H7 (cell line): ENCODE results near the gene GPRIN3. TPM values are rescaled to one million over a fixed set of nuclear protein-coding genes. Genes with fewer than 3 reads are reported as not detected.

Source experiments
- DNase-seq: peaks from one replicate; pipeline ENCODE4 v3.0.0; 2012
- H3K27me3 ChIP-seq: 2 replicates; pipeline ENCODE4 v1.6.0; 2011; ENCODE audit warnings: mild to moderate bottlenecking, low read length; ENCODE audit not compliant: control insufficient read depth, insufficient read depth
- H3K36me3 ChIP-seq: replicated peaks from 2 replicates; pipeline ENCODE4 v1.5.1; 2011; ENCODE audit warnings: low read length; ENCODE audit not compliant: control insufficient read depth, insufficient read depth
- H3K4me3 ChIP-seq: 2 replicates; pipeline ENCODE4 v1.5.1; 2011; ENCODE audit warnings: low read depth, mild to moderate bottlenecking, control low read depth, low read length, moderate library complexity; ENCODE audit not compliant: insufficient read depth
- total RNA-seq: library from RNA; depleted of rRNA; stranded (reverse); fragments of >200 nt; shearing (Covaris generic); gene quantifications from 2 replicates; pipeline ENCODE4 v1.2.3, GENCODE V29; 2014

The GPRIN3 gene
- total RNA-seq, 1 experiment from 2014 or later: 0.42 TPM

DNA sequence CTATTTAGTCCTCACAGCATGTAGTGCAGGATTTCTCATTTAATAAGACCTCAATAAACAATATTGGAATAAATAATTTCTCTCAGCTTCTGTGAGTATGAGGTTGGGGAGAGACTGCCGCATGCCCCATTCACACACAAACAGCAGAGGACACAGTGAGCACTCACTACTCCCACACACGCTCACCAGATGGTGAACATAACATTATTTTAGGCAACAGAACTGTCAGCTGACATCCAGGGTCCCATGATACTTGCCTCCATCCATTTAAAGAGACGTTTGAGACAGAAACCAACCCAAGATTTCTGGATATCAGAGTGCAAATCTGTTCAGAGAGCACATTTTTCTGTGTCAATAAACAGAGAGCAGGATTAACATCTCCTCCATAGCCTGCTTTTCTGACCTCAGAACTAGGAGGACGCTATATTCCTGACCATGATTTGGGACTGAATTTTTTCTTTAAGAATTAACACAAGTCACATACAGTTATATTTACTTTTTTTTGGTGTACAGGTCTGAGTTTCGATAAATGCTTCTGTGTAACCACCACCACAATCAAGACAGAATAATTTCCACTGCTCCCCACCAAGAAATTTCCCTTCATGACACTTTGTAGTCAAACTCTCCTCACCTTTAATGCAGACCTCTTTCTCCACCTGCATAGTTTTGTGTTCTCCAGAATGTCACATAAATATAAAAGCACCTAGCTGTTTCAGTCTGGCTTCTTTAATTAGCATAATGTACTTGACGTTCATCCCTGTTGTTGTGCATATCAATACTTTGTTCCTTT, 16.7 kb downstream of the GPRIN3 start:
- Histone ChIP-seq H3K27me3 (no peaks in the 10 kb centered on the region), H3K36me3 (no peaks in the 10 kb centered on the region), H3K4me3 (no peak overlapping the region)
- no peak for DNase-seq

GRCh38 chr4:89289312-89289711, 18.3 kb downstream of the GPRIN3 start:
- no peak overlapping the region for H3K4me3 ChIP-seq
- no peak for DNase-seq
- H3K36me3 ChIP-seq: no peaks in the 10 kb centered on the region
- H3K27me3 ChIP-seq: no peaks in the 10 kb centered on the region

GRCh38 chr4:89288430-89288829, 19.2 kb downstream of the GPRIN3 start:
- no peaks in the 10 kb centered on the region for H3K27me3 ChIP-seq
- H3K36me3 ChIP-seq: no peaks in the 10 kb centered on the region
- no peak for DNase-seq
- no peak overlapping the region for H3K4me3 ChIP-seq

- H3K36me3 ChIP-seq: no peaks in the 10 kb centered on the region
- H3K4me3 ChIP-seq: no peak overlapping the region
- H3K27me3 ChIP-seq: no peaks in the 10 kb centered on the region
- DNase-seq: no peak
Measured at GRCh38 chr4:89287945-89288344, 19.7 kb downstream of the GPRIN3 start.

GRCh38 chr4:89285745-89286144, 21.9 kb downstream of the GPRIN3 start:
- H3K36me3 ChIP-seq: no peaks in the 10 kb centered on the region
- no peak overlapping the region for H3K4me3 ChIP-seq
- H3K27me3 ChIP-seq: no peaks in the 10 kb centered on the region
- DNase-seq: no peak

GRCh38 chr4:89284828-89285227, 22.8 kb downstream of the GPRIN3 start:
- DNase-seq: no peak
- no peak overlapping the region for H3K4me3 ChIP-seq
- no peaks in the 10 kb centered on the region for H3K27me3 ChIP-seq
- H3K36me3 ChIP-seq: no peaks in the 10 kb centered on the region

GRCh38 chr4:89284020-89284424, 23.6 kb downstream of the GPRIN3 start:
- no peaks in the 10 kb centered on the region for H3K27me3 ChIP-seq
- H3K4me3 ChIP-seq: no peak overlapping the region
- no peaks in the 10 kb centered on the region for H3K36me3 ChIP-seq
- no peak for DNase-seq

DNA sequence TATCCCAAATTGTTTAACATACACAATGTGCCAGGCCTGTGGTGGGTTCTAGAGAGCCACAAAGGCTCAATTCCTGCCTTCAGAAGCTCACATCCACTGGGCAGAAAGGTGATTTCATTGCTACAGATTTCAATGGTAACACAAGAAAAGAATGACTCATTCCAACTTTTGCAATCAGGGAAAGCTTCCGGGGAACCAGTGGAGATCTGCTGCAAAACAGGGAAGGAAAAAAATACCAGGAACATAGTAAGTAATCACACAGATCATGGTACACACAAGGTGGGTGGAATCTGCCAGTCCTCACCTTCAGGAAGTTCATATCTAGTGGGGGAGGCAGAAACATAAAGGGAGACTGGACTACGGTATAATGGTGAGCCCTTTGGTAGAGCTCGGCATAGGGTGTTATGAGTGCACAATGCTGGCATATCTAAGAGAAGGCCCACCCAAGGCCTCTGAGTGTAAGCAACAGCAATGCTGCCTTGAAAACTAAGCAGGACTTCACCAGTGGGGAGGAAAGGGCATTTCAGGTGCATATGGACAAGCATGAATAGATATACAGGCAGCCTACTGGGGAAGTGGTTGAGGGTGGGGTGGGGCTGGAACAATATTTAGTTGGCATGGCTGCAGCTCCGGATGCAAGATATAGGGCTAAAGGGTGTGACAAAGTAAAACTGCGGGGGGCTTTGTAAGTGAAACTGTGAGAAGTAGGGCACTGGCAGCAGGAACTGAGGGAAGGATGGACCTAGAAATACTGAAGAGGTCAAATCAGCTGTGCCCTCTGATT, 24.2 kb downstream of the GPRIN3 start:
- DNase-seq: no peak
- Histone ChIP-seq H3K36me3 (no peaks in the 10 kb centered on the region), H3K27me3 (no peaks in the 10 kb centered on the region), H3K4me3 (no peak overlapping the region)

GRCh38 chr4:89279385-89279784, 28.2 kb downstream of the GPRIN3 start:
- Histone ChIP-seq H3K4me3 (no peak overlapping the region), H3K27me3 (no peaks in the 10 kb centered on the region), H3K36me3 (no peaks in the 10 kb centered on the region)
- no peak for DNase-seq

- no peaks in the 10 kb centered on the region for H3K27me3 ChIP-seq
- no peak for DNase-seq
- no peak overlapping the region for H3K4me3 ChIP-seq
- H3K36me3 ChIP-seq: no peaks in the 10 kb centered on the region
Measured at GRCh38 chr4:89277412-89277811, 30.2 kb downstream of the GPRIN3 start.

GRCh38 chr4:89276296-89276695, 31.3 kb downstream of the GPRIN3 start:
- H3K4me3 ChIP-seq: no peak overlapping the region
- H3K36me3 ChIP-seq: no peaks in the 10 kb centered on the region
- no peaks in the 10 kb centered on the region for H3K27me3 ChIP-seq
- no peak for DNase-seq

GRCh38 chr4:89275587-89275986, 32.0 kb downstream of the GPRIN3 start:
- H3K36me3 ChIP-seq: no peaks in the 10 kb centered on the region
- H3K27me3 ChIP-seq: no peaks in the 10 kb centered on the region
- H3K4me3 ChIP-seq: no peak overlapping the region
- no peak for DNase-seq

GRCh38 chr4:89273741-89274141, 33.9 kb downstream of the GPRIN3 start:
- no peak for DNase-seq
- Histone ChIP-seq H3K36me3 (no peaks in the 10 kb centered on the region), H3K4me3 (no peak overlapping the region), H3K27me3 (no peaks in the 10 kb centered on the region)

GRCh38 chr4:89270792-89271191, 36.8 kb downstream of the GPRIN3 start:
- Histone ChIP-seq H3K36me3 (no peaks in the 10 kb centered on the region), H3K4me3 (no peak overlapping the region), H3K27me3 (no peaks in the 10 kb centered on the region)
- no peak for DNase-seq

- Histone ChIP-seq H3K27me3 (no peaks in the 10 kb centered on the region), H3K4me3 (no peak overlapping the region), H3K36me3 (no peaks in the 10 kb centered on the region)
- no peak for DNase-seq
Measured at GRCh38 chr4:89269121-89269666, 38.4 kb downstream of the GPRIN3 start.
